Measurements from ENCODE around the gene ACOT8. TPM values are rescaled to one million over a fixed set of nuclear protein-coding genes. Genes with fewer than 3 reads are reported as not detected.

Gene ACOT8
- total RNA-seq (2021) = 33.4 and 40.0 TPM in 2 replicates
- Bru-seq, nascent RNA = percentile 61 among the genes with signal in this experiment
- percentile 59 among the genes with signal in this experiment for BruChase-seq, experiment 1, labeled RNA remaining after a 2-hour chase
- BruChase-seq, experiment 2, labeled RNA remaining after a 6-hour chase = percentile 52 among the genes with signal in this experiment
- long read RNA-seq, transcript ACOT8-201 (6 exons, 1,168 nt) = major isoform, 56 of 136 reads
- long read RNA-seq, partial matches to known transcripts = 64 of 136 reads
- long read RNA-seq, other reads (novel, unspliced or antisense) = 8 of 136 reads

DNA sequence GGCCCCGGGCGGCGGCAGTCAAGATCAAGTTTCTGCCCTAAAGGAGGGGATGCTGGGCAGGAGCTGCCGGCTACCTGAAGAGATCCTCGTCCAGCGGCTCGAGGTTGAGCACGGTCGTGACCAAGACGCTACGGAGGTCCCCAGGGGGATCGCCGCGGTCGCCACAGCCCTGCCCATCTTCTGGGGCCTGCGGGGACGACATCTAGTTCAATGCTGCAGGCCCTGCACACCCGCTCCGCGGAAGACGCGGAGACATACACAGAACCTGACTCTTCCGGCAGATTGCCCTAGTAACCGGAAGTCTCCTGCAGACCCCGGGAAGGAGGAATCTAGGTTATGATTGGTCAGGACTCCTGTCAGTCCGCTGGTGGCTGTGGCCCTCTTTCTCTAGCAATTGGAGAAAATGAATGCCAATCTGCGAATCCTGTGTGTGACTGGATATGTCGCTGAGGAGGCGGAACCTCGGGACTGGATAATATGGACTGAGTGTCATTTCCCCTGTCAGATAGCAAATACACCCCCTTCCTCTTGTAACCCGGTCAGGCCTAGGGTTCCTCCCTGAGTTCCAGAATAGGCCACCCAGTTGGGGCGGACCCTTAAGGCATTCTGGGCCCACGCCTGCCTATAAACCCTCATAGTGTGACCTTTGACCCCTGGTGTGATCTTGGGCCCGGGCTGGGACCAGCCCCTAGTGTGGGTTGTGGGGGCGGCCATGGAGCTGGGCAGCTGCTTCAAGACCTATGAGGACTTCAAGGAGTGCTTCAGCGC lies at the start of gene ACOT8, which contains the start of gene ZSWIM3:
Gene ACOT8 (minus strand): TSS at position 279 of the 768 bp plus-strand sequence. CDS start 77 bp downstream, at position 202.
Gene ZSWIM3 (plus strand): TSS at position 501 of the 768 bp plus-strand sequence. CDS start 212 bp downstream, at position 713.
- Histone ChIP-seq H3F3A (ENCODE audit: insufficient read depth, low read depth) (0 out of 2 replicates have a peak, but pooled peaks cover 3% of the 10 kb centered on the region), H3K27me3 (ENCODE audit: insufficient read depth, low read depth) (no peaks in the 10 kb centered on the region), H3K36me3 (ENCODE audit: low read depth) (no peaks in the 10 kb centered on the region), H3K4me1 (replicated peaks; ENCODE audit: insufficient read depth) (peaks cover 26% of the 10 kb centered on the region), H2AFZ (peak within 1 kb of the TSS; percentile 95), H4K20me1 (ENCODE audit: insufficient read depth) (no peaks in the 10 kb centered on the region), H3K9me3 (ENCODE audit: insufficient read depth, low read depth) (no peaks in the 10 kb centered on the region), H3K79me2 (ENCODE audit: low read depth) (peaks cover 25% of the 10 kb centered on the region), H3K4me3 (peak within 1 kb of the TSS; percentile 86), H3K4me2 (peak within 1 kb of the TSS; percentile 83), H3K9me2 (ENCODE audit: insufficient read depth) (no peaks in the 10 kb centered on the region), H3K27ac (no peak within 1 kb of the TSS)
- intact Hi-C loops (cut with micrococcal nuclease; ENCODE audit: unreplicated experiment) = loop anchor here (2.0 kb wide), 1 partner anchor 24 kb away; the partner anchor contains the start of gene ZSWIM1
- TF ChIP-seq EZH2 (IDR thresholded peaks at IDR 0.05; ENCODE audit: low read depth) = no peak
- TF ChIP-seq, protein P1, sequence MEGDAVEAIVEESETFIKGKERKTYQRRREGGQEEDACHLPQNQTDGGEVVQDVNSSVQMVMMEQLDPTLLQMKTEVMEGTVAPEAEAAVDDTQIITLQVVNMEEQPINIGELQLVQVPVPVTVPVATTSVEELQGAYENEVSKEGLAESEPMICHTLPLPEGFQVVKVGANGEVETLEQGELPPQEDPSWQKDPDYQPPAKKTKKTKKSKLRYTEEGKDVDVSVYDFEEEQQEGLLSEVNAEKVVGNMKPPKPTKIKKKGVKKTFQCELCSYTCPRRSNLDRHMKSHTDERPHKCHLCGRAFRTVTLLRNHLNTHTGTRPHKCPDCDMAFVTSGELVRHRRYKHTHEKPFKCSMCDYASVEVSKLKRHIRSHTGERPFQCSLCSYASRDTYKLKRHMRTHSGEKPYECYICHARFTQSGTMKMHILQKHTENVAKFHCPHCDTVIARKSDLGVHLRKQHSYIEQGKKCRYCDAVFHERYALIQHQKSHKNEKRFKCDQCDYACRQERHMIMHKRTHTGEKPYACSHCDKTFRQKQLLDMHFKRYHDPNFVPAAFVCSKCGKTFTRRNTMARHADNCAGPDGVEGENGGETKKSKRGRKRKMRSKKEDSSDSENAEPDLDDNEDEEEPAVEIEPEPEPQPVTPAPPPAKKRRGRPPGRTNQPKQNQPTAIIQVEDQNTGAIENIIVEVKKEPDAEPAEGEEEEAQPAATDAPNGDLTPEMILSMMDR (conservative IDR thresholded peaks at IDR 0.05) = no peak
- DNase-seq = peak; percentile 97 to 100
- CTCF ChIA-PET = no interaction called here
- no TSS peak for BruUV-seq (replicated peaks)
- POLR2A ChIA-PET (ENCODE audit: unreplicated experiment) = interaction anchor here (1.1 kb wide), 1 partner anchor 10 kb away, joined by 4 read pairs; no protein-coding TSS in a partner anchor

DNA sequence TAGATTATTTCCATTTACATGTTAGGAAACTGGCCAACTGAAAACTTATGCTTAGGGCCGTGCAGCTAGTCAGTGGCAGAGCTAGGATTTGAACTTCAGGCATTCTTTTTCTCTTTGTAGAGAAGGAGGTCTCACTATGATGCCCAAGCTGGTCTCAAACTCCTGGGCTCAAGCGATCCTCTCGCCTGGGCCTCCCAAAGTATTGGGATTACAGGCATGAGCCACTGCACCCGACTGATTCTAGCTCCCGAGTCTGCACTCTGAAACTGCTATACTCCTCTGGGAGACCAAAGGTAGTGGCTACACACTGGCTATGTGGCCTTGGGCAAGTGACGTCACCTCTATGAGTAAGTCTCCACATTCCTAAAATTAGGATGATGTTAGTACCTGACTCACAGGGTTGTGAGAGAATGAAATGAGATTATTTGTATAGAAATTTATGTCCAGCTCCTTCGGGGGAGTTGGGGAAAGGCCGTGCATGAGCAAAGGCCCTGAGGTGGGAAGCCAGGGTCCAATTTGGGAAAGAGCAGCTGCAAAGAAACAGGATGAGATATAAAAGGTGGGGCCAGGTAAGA lies 48.4 kb upstream of the ACOT8 start:
- DNase-seq = peak; percentile 66 to 95
- Histone ChIP-seq H3K27me3 (ENCODE audit: insufficient read depth, low read depth) (no peaks in the 10 kb centered on the region), H3K27ac (peak overlapping the region; percentile 65), H3K4me2 (peak overlapping the region; percentile 49), H2AFZ (no peak overlapping the region), H3K4me1 (replicated peaks; ENCODE audit: insufficient read depth) (peaks cover 18% of the 10 kb centered on the region), H3K9me2 (ENCODE audit: insufficient read depth) (no peaks in the 10 kb centered on the region), H3K79me2 (ENCODE audit: low read depth) (peaks cover 6% of the 10 kb centered on the region; the same call in 1 of the 2 replicates), H3K4me3 (no peak overlapping the region), H3K9me3 (ENCODE audit: insufficient read depth, low read depth) (no peaks in the 10 kb centered on the region), H3F3A (ENCODE audit: insufficient read depth, low read depth) (peaks cover 47% of the 10 kb centered on the region), H4K20me1 (ENCODE audit: insufficient read depth) (peaks cover 9% of the 10 kb centered on the region), H3K36me3 (ENCODE audit: low read depth) (peaks cover 17% of the 10 kb centered on the region)
- POLR2A ChIA-PET (ENCODE audit: unreplicated experiment) = interaction anchor here (0.5 to 0.7 kb wide), 10 partner anchors 21 to 946 kb away, joined by 3 to 11 read pairs (median 3); partner anchors contain the start of gene ZSWIM1
- CTCF ChIA-PET = no interaction called here
- intact Hi-C loops (cut with micrococcal nuclease; ENCODE audit: unreplicated experiment) = no loop called here
- no TSS peak for BruUV-seq (replicated peaks)
- TF ChIP-seq, protein P1 (conservative IDR thresholded peaks at IDR 0.05) = no peak
- no peak for TF ChIP-seq EZH2 (IDR thresholded peaks at IDR 0.05; ENCODE audit: low read depth)

Data from PC-9 (cell line).